AG09309 (cell line): Measurements from ENCODE around the gene KCNQ2.

ENCODE experiments used
- DNase-seq: peaks from one replicate; pipeline ENCODE4 v3.0.0-alpha.2; 2010; ENCODE audit warnings: low read depth
- H3K4me3 ChIP-seq: 2 replicates; pipeline ENCODE4 v1.5.1; 2011; ENCODE audit warnings: mild to moderate bottlenecking, low read depth, low read length, moderate library complexity; ENCODE audit not compliant: control insufficient read depth
- CTCF ChIP-seq: IDR thresholded peaks from 2 replicates; pipeline ENCODE4 v1.5.1; 2011; ENCODE audit warnings: mild to moderate bottlenecking, low read depth, low read length, inconsistent platforms; ENCODE audit not compliant: insufficient read depth, control insufficient read depth; ENCODE audit errors: missing control alignments

KCNQ2 gene

GRCh38 chr20:63430891-63431290 lies 41.6 kb downstream of the KCNQ2 start:
- DNase-seq, result no peak
- H3K4me3 ChIP-seq, result no peak overlapping the region
- no peak for TF ChIP-seq CTCF

- no peak for TF ChIP-seq CTCF
- no peak overlapping the region for H3K4me3 ChIP-seq
Measured at GRCh38 chr20:63429992-63430391, 42.5 kb downstream of the KCNQ2 start.

GRCh38 chr20:63428906-63429575 lies 43.4 kb downstream of the KCNQ2 start:
- TF ChIP-seq CTCF, result no peak
- DNase-seq, result no peak
- no peak overlapping the region for H3K4me3 ChIP-seq

More at GRCh38 chr20:63429992-63430391, 42.5 kb downstream of the KCNQ2 start:
- no peak for DNase-seq

- no peak for TF ChIP-seq CTCF
- H3K4me3 ChIP-seq, result no peak overlapping the region
- DNase-seq, result no peak
Measured at GRCh38 chr20:63427724-63428330, 44.6 kb downstream of the KCNQ2 start.

GRCh38 chr20:63427206-63427605 lies 45.2 kb downstream of the KCNQ2 start:
- TF ChIP-seq CTCF, result no peak
- no peak for DNase-seq
- H3K4me3 ChIP-seq, result no peak overlapping the region

- no peak for TF ChIP-seq CTCF
- no peak for DNase-seq
- H3K4me3 ChIP-seq, result no peak overlapping the region
Measured at GRCh38 chr20:63425846-63426485, 46.5 kb downstream of the KCNQ2 start.
